Iris pigment epithelial cell (primary cell): ENCODE measurements around the gene ACADVL.

Experiments
- DNase-seq: peaks from one replicate; pipeline ENCODE4 v3.0.0-alpha.2; 2011; ENCODE audit warnings: low read depth

The ACADVL gene

DNA sequence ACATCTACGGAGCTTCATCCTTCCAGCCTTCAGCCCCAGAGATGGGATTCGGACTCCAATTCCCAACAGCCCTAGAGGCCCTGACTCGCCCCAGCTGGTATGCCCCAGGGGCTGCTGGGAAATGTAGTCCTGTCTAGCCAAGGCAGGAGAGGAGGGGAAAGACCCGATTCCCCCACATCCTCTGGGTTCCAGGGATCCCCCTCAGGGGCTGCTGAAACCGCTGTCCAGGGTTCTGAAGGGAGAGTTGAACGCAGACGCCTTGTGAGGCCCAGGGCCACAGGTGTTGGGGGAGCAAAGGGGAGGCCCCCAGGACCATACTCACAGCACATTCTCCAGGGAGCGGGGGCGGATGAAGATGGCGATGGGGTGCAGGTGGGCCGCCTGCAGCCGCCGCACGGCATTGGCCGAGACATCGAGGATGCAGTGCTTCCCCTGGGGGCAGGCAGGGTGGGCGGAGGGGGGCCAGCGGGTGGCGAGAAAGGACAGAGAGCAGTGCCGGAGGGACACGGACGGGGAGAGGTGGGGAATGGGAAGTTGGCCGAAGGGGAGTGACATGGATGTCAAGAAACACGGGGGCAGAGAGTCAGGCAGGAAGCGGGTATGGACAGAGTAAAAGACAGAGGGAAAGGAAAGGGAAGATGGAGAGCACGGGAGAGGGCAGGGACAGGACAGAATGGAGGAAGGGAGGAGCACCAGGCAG, 28.0 kb upstream of the ACADVL start:
- DNase-seq: peak; percentile 30

DNA sequence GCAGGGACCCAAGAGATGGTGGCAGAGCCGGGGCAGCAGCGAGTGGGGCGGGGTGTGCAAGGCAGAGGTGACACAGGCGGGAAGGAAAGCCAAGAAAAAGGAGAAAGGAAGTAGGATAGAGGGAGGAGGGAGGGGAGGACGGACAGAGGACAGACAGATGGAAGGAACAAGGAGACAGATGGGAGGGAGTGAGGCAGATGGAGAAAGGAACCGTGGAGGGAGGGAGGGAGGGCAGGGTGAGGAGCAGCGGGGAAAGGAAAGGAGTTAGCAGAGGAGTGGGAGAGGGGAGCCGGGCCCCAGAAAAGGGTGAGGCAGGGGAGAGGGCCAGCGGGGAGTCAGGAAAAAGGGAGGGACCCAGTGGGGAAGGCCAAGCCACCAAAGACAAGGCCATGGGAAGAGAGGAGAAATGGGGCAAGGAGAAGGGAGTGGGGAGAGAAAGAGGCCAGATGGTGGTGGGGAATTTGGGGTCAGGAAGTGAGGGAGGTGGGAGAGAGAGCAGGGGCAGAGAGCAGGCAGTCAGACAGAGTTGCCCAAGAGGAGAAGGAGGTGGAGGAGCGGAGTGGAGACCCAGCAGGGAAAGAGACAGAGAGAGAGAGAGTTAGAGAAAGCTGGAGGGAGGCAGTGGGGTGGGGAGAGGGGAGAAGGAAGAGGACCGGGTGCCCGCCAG, 27.3 kb upstream of the ACADVL start:
- no peak for DNase-seq

DNA sequence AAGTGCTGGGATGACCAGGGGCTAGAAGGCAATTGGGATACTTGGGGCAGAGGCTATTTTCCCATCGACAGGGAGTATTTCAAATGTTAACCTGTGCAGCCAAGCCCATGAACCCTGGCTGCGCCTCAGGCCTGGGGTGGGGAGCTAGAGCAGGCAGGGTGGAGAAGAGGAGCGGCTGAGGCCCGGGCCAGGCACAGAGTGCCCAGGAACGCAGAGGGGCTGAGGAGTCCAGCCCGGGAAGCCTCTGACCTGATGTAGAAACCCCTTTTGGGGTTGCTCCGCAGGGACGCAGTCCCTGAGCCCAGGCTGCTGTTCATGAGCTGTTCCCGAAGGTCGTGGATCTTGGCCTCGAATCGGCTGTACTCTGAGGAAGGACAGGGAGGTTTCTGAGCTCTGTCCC, 23.8 kb upstream of the ACADVL start:
- DNase-seq: no peak

DNA sequence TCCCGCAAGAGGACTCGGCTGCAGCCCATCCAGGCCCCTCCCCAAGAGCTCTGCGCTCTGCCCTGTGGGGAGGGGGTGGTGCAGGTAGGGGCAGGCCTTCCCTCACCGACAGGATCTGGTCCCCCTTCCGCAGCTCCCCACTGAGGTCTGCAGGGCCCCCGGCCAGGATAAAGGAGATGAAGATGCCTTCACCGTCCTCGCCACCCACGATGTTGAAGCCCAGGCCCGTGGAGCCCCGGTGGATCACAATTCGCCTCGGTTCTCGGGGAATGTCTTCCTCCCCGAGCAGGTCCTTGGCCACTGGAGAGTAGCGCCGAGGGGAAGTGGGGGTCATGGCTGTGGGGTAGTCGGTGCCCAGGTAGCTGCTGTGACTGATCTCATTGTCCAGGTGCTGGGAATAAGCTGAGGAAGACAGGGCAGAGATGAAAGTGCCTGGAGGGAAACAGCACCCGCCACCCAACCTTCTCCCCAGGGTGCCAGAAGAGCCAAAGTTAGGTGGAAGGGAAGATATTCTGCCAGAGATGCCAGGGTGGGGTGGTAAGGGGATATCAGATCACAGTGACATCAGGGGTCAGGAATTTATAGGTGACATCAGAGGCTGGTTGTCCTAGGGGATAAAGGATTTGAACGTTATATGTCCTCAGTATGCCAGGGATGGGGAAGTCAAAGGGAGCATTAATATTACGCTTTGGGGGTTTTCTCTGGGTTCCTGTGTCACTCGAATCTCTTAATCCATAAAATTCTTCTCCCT, 22.9 kb upstream of the ACADVL start:
- no peak for DNase-seq

DNA sequence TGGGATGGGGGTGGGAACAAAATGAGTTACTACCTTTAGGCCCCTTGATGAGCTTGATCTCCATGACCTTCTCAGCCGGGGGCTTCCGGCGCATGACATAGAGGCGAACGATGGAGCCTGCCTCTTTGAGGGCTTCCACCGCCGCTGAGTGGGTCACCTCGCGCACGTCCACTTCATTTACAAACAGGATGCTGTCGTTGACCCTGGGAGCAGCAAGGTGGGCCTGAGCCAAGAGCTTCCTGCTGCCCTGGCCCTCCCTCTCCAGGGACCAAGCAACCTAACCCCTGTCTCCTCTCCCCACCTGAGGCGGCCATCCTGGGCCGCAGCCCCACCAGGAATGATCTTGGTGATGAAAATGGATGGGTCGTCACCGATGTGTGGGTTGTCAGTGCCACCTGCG, 16.3 kb upstream of the ACADVL start:
- DNase-seq: no peak

DNA sequence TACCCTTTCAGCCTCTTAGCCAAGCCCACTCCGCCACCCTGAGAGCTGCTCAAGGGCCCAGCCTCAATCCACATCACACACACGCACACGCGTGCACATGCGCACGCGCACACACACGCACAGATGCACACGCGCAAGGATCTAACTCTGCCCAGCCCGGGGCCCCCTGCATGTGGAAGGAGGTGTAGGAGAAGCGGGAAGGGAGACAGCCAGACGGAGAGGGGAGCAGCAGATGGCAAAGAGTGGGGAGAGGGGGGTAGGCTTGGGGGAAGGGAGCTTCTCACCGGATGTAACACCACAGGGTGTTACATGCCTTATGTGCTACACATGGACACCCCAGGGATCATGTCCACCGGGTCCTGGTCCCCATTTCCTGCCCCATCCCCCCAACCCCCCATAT, 15.4 kb upstream of the ACADVL start:
- DNase-seq: no peak

DNA sequence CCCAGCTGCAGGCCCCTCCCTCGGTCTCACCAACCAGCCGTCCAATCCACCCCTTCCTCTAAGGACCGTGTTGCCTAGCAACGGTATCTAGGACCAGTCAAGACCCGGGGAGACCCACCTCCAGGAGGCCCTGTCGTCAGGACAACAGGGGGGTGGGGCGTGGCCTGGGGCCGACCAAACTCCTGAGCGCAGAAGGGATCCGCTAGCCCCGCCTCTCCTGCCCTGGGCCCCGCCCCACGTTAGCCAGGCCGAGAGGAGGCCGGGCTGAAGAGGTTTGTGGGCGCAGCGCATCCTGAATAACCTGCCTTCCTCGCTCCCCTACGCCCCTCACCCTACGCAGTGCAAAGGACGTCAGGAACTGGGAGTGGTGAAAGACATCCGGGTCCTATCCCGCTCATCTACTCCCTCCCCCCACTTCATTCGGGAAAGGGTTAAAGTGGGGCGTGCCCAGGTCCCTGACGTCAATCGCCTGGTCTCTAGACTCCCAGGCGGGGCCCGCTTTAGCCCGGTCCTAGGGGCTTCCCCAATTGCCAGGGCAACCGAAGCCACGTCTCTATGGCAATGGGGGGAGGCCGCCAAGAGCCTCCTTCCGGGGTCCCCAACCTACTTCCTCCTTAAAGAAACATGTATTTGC, 14.8 kb upstream of the ACADVL start:
- DNase-seq: peak; percentile 83

DNA sequence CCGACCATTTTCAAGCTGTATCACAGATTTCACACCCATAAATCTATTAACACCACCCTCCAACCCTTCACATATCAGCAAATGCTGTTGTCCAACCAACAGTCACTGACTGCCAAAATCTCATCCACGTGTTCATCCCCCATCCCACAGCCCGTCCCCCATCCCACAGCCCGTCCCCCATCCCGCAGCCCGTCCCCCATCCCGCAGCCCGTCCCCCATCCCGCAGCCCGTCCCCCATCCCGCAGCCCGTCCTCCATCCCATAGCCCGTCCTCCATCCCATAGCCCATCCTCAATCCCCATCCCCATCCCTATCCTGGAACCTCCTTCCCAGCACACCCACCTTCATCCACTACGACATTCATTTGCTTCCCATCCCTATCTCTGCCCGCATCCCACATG, 14.2 kb upstream of the ACADVL start:
- no peak for DNase-seq

DNA sequence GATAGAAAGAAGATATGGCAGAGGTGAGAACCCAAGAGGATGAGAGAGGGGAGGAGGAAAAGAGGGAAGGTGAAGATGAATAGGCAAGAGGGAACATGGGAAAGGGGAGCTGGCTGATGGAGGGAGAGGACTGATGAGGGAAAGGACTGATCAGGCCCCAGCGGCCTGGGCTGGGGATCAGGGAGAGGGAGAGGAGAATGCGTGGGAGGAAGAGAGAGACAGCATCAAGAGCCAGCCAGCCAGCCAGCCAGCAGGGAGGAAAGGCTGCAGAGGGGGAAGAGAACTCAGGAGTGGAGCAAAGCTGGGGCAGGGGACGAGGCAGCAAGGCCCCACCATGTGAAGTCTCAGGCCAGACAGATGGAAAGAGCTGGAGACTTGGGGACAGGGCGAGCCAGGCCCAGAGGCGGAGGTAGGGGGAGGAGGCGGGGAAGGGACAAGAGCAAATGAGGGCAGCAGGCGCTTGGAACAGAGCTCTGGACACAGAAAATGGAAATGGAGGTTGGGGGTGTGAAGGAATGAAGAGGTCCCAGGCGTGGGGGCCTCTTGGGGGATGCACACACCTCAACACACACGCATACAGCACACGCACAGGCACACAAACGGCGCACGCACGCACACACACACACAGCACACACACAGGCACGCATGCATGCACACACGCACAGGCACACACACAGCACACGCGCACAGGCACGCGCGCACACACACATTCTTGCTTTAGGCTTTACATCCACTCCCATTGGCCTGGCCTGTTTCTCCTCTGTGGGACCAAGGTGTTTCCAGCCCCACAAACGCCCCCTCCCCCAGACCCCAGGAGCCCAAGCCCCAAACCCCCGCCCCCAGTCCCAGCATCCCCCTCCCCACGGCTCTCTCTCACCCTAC, 12.4 kb upstream of the ACADVL start:
- DNase-seq: peak; percentile 41

DNA sequence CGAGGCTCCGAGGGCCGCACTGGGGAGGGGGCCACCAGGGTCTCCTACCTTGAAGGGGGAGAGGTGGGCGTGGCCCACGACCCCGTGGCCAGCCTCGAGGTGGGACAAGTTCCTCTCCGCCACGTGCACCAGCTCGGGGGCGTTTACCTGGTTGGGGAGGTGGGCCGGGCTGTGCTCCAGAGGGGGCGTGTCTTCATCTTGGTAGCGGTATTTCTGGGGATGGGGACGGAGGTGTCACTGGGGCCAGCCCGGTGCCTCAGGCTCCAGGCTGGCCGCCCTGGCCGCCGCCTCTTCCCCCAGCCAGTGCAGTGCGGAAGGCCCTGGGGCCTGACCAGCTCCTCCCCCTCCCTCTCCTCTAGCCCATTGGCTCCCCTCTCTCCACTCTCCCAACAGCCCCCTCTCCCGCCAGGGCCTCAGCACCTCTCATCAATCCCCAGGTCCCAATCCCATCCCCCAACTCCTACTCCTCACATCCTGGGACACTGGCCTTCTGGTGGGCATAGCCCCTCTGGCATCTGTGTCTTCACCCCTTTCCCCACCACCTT, 11.6 kb upstream of the ACADVL start:
- no peak for DNase-seq

DNA sequence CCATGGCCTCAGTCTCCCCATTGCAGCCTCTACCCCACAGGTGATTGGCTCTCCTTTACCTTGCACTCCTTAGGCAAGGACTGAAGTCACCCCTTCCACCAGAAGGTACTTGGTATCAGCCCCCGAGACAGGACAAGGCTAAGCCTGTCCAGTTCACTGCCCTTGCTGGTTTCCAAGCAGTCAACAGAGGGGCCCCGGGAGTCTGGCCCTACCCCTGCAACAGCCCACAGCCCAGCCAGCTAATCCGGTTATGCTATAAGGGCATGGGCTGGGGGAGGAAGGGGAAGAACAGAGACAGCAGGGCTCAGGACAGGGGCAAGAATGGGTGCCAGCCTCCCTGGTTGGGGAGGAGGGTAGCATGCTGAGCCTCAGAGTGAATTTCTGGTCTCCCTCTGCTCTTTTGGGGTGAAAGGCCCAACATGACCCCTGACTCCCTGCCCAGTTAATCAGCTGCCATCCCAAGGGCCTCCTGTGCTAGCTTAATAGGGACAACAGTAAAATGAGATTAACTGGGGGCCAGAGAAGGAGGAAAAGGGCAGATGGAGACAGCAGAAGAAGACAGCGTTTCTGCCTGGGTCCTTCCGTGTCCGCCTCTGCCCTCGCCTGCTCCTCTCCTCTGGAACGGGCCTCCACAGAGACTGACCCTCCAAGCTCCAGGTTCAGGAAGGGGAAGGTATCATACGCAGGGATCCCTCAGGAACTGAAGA, 10.8 kb upstream of the ACADVL start:
- DNase-seq: no peak

DNA sequence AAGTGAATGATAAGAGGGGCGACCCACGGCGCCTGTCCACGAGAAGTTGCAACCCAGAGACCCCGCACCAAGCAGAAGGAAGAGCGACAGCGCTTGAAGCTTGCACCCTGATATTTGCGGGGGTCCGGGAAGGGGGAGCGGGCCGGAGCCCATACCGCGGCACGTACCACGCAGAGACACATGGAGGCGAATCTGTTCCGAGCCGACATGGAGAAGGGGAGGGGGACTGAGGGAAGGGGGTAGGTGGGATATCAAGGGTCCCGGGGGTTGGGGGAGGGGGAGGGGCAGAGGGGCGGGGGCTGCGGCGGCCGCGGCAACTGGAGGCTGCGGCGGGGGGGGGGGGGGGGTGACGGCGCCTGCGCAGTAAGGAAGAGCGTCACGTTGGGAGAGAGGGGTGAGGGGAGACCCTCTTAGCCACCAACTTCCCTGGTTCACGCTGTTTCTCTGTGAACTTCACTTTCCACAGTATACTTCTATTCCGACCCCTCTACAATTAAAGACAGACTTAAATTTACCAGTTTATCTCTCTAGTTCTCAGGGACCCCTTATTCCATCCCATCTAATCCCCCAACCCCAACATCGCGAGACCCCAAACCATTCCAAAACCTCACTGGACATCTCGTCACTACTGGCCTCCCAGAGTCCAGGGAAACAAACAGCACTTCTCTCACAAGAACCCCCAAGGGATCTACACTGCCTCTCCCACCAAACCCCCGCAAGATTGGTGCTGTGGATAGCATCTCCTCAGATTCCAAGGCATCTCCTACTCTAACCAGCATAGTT, 8.1 kb upstream of the ACADVL start:
- DNase-seq: no peak

DNA sequence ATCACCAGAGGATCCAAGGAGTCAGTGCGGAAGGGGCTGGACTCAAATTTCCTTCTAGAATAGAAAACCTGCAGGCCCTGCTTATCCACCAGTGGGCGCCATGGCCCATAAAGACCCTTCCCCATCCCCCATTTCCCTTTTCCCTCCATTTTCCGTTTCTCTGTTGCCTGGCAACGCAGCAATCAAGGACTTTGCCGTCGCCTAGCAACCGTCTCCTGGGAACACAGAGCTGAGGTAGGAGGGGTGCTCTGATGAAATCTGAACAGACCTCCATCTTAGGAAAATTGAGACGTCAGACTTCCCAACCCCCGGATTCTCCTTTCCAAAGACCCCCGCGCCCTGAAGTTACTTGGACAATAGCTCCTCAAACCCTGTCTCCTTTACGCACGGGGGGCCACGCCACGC, 5.8 kb upstream of the ACADVL start:
- peak; percentile 86 for DNase-seq

DNA sequence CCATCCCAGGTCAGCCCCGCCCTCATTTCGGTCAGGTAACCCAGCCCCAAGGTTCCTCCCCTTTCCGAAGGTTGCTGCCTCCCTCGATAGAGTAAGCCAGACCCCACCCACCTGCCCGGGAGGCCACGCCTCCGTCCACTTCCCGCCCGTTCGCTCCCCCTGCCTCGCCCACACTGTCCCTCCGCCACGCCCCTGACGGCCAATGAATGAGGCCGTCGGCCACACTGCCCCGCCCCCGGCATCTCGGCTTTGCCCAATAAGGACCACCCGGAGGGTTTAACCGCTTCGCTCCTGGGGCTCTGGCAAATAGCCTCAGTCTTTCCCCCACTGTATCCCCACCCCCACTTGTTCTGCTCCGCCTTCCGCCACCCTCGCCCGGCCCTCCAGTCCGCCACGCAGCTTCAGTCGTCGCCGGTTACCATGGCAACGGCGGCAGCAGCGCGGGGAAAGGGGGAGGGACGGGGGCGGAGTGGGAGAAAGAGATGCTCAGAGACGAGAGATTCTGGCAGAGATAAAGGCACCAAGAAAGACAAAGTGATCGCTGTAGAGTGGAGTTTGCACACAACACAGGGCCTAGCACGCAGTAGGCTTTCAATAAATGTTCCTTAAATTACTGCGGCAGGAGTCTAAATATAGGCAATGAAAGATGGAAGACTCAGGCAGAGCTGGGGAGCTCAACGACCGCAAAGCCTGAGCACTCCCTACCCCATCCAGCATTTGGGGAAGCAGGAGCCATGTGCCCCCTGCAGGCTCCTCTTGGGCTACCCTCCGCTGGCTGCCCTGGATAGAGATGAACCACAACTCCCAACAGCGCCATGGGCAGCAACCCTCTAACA, 5.2 kb upstream of the ACADVL start:
- peak; percentile 97 for DNase-seq

DNA sequence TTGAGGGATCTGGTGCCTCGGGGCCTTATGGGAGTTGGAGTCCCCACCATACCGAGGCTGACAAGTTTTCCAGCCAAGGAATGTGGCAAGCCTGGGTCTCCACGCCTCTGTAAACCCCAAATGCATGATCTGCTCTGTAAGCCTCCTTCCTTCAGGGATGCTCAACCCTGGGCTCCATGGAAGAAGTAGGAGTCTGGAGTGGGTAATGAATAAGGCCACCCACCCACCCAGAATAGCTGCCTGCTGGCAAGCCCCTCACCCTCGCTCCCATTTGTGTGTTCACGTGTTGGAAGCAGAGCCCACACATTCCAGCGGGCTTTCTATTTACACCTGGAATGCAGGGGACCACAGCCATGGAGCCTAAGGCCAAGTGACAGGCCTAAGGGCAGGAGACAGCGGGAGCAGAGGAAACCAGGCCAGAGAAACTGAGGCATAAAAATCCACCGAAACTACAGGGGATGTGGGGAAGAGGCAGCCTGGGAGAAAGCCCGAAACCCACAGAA, 4.6 kb upstream of the ACADVL start:
- no peak for DNase-seq

DNA sequence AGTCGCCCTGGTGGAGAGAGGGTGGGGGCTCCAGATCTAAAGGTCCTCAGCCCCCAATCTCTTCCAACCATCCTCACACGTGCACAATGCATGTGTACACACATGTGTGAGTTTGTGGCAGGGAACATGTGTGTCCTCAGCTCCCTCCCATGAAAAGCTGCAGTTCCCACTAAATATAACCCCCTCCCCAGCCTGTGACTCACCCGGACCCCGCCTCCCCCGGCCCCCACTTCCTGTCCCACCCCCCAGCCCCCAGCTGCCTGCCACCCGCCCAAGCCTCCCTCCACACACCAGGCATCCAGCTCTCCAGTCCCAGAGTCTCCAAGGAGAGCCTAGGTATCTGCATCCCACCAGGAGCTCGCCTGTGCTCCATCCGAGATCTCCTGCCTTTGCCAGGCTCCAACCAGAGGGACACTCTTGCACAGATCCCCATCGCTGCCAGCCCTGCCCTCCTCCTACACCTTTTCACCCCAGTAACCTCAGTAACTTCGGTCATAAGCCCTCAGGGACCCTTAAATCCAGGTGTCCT, 4.0 kb upstream of the ACADVL start:
- DNase-seq: no peak

DNA sequence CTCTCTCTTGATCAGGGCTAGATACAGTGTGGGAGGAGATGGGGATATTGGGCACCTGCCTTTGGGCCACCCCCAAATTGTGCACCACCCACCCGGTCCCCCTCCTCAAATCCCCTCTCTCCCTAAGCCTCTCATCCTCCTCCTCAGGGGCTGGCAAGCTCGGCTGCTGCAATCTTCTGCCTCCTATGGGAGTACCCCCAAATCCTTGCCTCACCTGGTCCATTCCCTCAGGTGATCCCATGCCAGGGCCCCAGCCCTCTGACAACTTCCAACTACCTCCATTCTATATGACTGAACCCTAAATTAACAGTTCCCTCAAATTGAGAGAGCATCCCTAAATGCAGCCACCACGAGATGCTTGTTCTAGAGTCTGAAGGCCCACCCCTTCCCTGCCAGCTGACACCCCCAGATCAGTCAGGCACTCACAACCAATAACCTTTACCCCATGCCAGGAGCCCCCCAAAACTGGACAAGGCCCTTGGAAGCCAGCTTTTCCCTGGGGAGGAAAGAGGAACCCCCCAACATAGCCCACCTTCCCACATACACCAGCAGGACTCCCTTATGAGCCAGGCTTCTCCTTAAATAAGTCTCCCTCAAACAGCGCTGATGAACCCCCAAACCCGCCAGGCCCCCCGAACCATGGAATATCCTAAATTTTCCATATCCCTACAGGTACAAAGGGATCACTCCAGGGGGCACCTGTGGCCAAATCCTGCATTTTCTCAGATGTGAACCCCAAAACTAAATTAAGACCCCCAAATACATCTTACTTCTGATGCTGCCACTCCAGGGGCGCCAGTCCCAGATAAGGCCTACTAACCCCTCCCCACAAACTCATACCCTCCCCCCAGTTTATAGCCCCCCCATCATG, 3.3 kb upstream of the ACADVL start:
- no peak for DNase-seq
